ENCODE measurements around the gene TLL2.

TLL2 gene

GRCh38 chr10:96415891-96416554, 97.7 kb downstream of the TLL2 start:
- Histone ChIP-seq H4K20me1 (ENCODE audit: insufficient read depth, low read length) (no peaks in the 10 kb centered on the region), H3F3A (ENCODE audit: insufficient read depth, low read length) (no peaks in the 10 kb centered on the region), H3K27ac (ENCODE audit: low read length) (no peak overlapping the region), H2AFZ (ENCODE audit: low read length) (no peak overlapping the region), H3K79me2 (ENCODE audit: low read length) (no peaks in the 10 kb centered on the region), H3K9ac (ENCODE audit: low read length) (no peak overlapping the region), H3K4me3 (ENCODE audit: low read length) (no peak overlapping the region), H3K36me3 (replicated peaks; ENCODE audit: insufficient read depth, low read length) (no peaks in the 10 kb centered on the region), H3K4me2 (ENCODE audit: low read depth, low read length) (no peak overlapping the region), H3K9me2 (replicated peaks; ENCODE audit: insufficient read depth, low read length) (no peaks in the 10 kb centered on the region), H3K9me3 (replicated peaks; ENCODE audit: insufficient read depth, low read length) (no peaks in the 10 kb centered on the region), H3K4me1 (ENCODE audit: low read length) (no peaks in the 10 kb centered on the region), H3K27me3 (replicated peaks; ENCODE audit: insufficient read depth, low read length) (no peaks in the 10 kb centered on the region)
- no peak for DNase-seq
- TF ChIP-seq EZH2 (optimal IDR thresholded peaks at IDR 0.05; ENCODE audit: low read depth, low read length) (no peak), EZH2phosphoT487 (IDR thresholded peaks at IDR 0.05; ENCODE audit: low read length) (no peak), CTCF (IDR thresholded peaks at IDR 0.05; ENCODE audit: low read length) (no peak)

- Histone ChIP-seq H3F3A (ENCODE audit: insufficient read depth, low read length) (no peaks in the 10 kb centered on the region), H3K9ac (ENCODE audit: low read length) (no peak overlapping the region), H3K36me3 (replicated peaks; ENCODE audit: insufficient read depth, low read length) (no peaks in the 10 kb centered on the region), H3K4me3 (ENCODE audit: low read length) (no peak overlapping the region), H3K27ac (ENCODE audit: low read length) (no peak overlapping the region), H3K9me3 (replicated peaks; ENCODE audit: insufficient read depth, low read length) (no peaks in the 10 kb centered on the region), H3K27me3 (replicated peaks; ENCODE audit: insufficient read depth, low read length) (no peaks in the 10 kb centered on the region), H3K4me1 (ENCODE audit: low read length) (no peaks in the 10 kb centered on the region), H4K20me1 (ENCODE audit: insufficient read depth, low read length) (no peaks in the 10 kb centered on the region), H3K4me2 (ENCODE audit: low read depth, low read length) (no peak overlapping the region), H3K9me2 (replicated peaks; ENCODE audit: insufficient read depth, low read length) (no peaks in the 10 kb centered on the region), H2AFZ (ENCODE audit: low read length) (no peak overlapping the region), H3K79me2 (ENCODE audit: low read length) (no peaks in the 10 kb centered on the region)
- no peak for TF ChIP-seq EZH2 (optimal IDR thresholded peaks at IDR 0.05; ENCODE audit: low read depth, low read length)
- no peak for TF ChIP-seq EZH2phosphoT487 (IDR thresholded peaks at IDR 0.05; ENCODE audit: low read length)
- TF ChIP-seq CTCF (IDR thresholded peaks at IDR 0.05; ENCODE audit: low read length): no peak
- DNase-seq: no peak
Observed at GRCh38 chr10:96415150-96415890, 98.4 kb downstream of the TLL2 start.

- TF ChIP-seq EZH2 (optimal IDR thresholded peaks at IDR 0.05; ENCODE audit: low read depth, low read length) (no peak), CTCF (IDR thresholded peaks at IDR 0.05; ENCODE audit: low read length) (no peak), EZH2phosphoT487 (IDR thresholded peaks at IDR 0.05; ENCODE audit: low read length) (no peak)
- H3K36me3 ChIP-seq (replicated peaks; ENCODE audit: insufficient read depth, low read length): no peaks in the 10 kb centered on the region
Observed at GRCh38 chr10:96414303-96414702, 99.4 kb downstream of the TLL2 start.

More at GRCh38 chr10:96414303-96414702, 99.4 kb downstream of the TLL2 start:
- H3F3A ChIP-seq (ENCODE audit: insufficient read depth, low read length): no peaks in the 10 kb centered on the region
- no peaks in the 10 kb centered on the region for H3K27me3 ChIP-seq (replicated peaks; ENCODE audit: insufficient read depth, low read length)
- H3K9me2 ChIP-seq (replicated peaks; ENCODE audit: insufficient read depth, low read length): no peaks in the 10 kb centered on the region
- H3K4me1 ChIP-seq (ENCODE audit: low read length): no peaks in the 10 kb centered on the region
- no peak overlapping the region for H3K27ac ChIP-seq (ENCODE audit: low read length)
- H2AFZ ChIP-seq (ENCODE audit: low read length): no peak overlapping the region
- no peaks in the 10 kb centered on the region for H4K20me1 ChIP-seq (ENCODE audit: insufficient read depth, low read length)
- H3K4me2 ChIP-seq (ENCODE audit: low read depth, low read length): no peak overlapping the region
- DNase-seq: no peak
- H3K9ac ChIP-seq (ENCODE audit: low read length): no peak overlapping the region
- no peaks in the 10 kb centered on the region for H3K79me2 ChIP-seq (ENCODE audit: low read length)
- H3K9me3 ChIP-seq (replicated peaks; ENCODE audit: insufficient read depth, low read length): no peaks in the 10 kb centered on the region
- H3K4me3 ChIP-seq (ENCODE audit: low read length): no peak overlapping the region
